Nephron progenitor cell (in vitro differentiated cells): ENCODE results near the gene GRB7.
A peak's percentile ranks its signal among the peaks of the same experiment; 100 is the strongest.
"Not testable (repeated sequence)": the region's sequence is repeated elsewhere in the genome, so short reads cannot be mapped to it uniquely, and the experiment has no call there.

Experiments used
- DNase-seq: peaks from one replicate; pipeline ENCODE4 v3.0.0; 2021
- H3K27ac Mint-ChIP-seq: 2 replicates; pipeline ENCODE4 v1.8.0; 2021; ENCODE audit warnings: mild to moderate bottlenecking, moderate library complexity, mixed read lengths
- H3K27me3 Mint-ChIP-seq: 2 replicates; pipeline ENCODE4 v1.8.0; 2021; ENCODE audit warnings: mild to moderate bottlenecking, low read depth, mixed read lengths; ENCODE audit not compliant: poor library complexity
- H3K36me3 Mint-ChIP-seq: 2 replicates; pipeline ENCODE4 v1.8.0; 2021; ENCODE audit warnings: low read depth, mixed read lengths
- H3K4me1 Mint-ChIP-seq: 2 replicates; pipeline ENCODE4 v1.8.0; 2021; ENCODE audit warnings: mixed read lengths
- H3K4me3 Mint-ChIP-seq: 2 replicates; pipeline ENCODE4 v1.8.0; 2021; ENCODE audit warnings: mild to moderate bottlenecking, moderate library complexity, mixed read lengths
- H3K9me3 Mint-ChIP-seq: 2 replicates; pipeline ENCODE4 v1.8.0; 2021; ENCODE audit warnings: mild to moderate bottlenecking, moderate library complexity, mixed read lengths
- CTCF ChIP-seq: fragments of 200-600 bp; sonication (generic); IDR thresholded peaks from 2 replicates; pipeline ENCODE4 v1.5.0; 2021; ENCODE audit warnings: antibody characterized with exemption

GRB7 gene

GRCh38 chr17:39697961-39698360 lies 39.8 kb upstream of the GRB7 start:
- H3K9me3 Mint-ChIP-seq: no peaks in the 10 kb centered on the region
- H3K4me1 Mint-ChIP-seq: peaks cover 63% of the 10 kb centered on the region
- no peaks in the 10 kb centered on the region for H3K36me3 Mint-ChIP-seq

GRCh38 chr17:39699157-39699817 lies 38.5 kb upstream of the GRB7 start:
- not testable (repeated sequence) for H3K27ac Mint-ChIP-seq, DNase-seq
- peaks cover 72% of the 10 kb centered on the region for H3K4me1 Mint-ChIP-seq

More at GRCh38 chr17:39697961-39698360, 39.8 kb upstream of the GRB7 start:
- no peak for DNase-seq
- no peak overlapping the region for H3K4me3 Mint-ChIP-seq
- peaks cover 21% of the 10 kb centered on the region for H3K27me3 Mint-ChIP-seq
- no peak for TF ChIP-seq CTCF
- no peak overlapping the region for H3K27ac Mint-ChIP-seq

GRCh38 chr17:39699818-39700147 lies 38.0 kb upstream of the GRB7 start, which contains the start of gene ERBB2:
Gene ERBB2, plus strand, starts transcription at chr17:39700064. Its CDS starts 175 bp downstream, at chr17:39700239.
- DNase-seq: peak; percentile 66
- peaks cover 24% of the 10 kb centered on the region for H3K27me3 Mint-ChIP-seq
- H3K9me3 Mint-ChIP-seq: no peaks in the 10 kb centered on the region
- TF ChIP-seq CTCF: no peak
- H3K4me1 Mint-ChIP-seq: peaks cover 72% of the 10 kb centered on the region
- H3K4me3 Mint-ChIP-seq: peak within 1 kb of the TSS; percentile 96
- H3K27ac Mint-ChIP-seq: no peak within 1 kb of the TSS
- H3K36me3 Mint-ChIP-seq: no peaks in the 10 kb centered on the region

More at GRCh38 chr17:39699157-39699817, 38.5 kb upstream of the GRB7 start:
- Mint-ChIP-seq H3K27me3 (peaks cover 21% of the 10 kb centered on the region), H3K4me3 (peak overlapping the region; percentile 96)
- H3K36me3 Mint-ChIP-seq, H3K9me3 Mint-ChIP-seq: not testable (repeated sequence)

GRCh38 chr17:39700148-39700987 lies 37.4 kb upstream of the GRB7 start:
- Mint-ChIP-seq H3K27ac (no peak overlapping the region), H3K4me3 (peak overlapping the region; percentile 96), H3K4me1 (peaks cover 72% of the 10 kb centered on the region), H3K36me3 (no peaks in the 10 kb centered on the region), H3K27me3 (peaks cover 25% of the 10 kb centered on the region), H3K9me3 (no peaks in the 10 kb centered on the region)
- TF ChIP-seq CTCF: no peak
- peak; percentile 54 for DNase-seq

- Mint-ChIP-seq H3K27ac (peak overlapping the region; percentile 45), H3K36me3 (no peaks in the 10 kb centered on the region), H3K27me3 (peaks cover 25% of the 10 kb centered on the region), H3K4me1 (peaks cover 64% of the 10 kb centered on the region), H3K9me3 (no peaks in the 10 kb centered on the region), H3K4me3 (peak overlapping the region; percentile 96)
- TF ChIP-seq CTCF: no peak
- DNase-seq: peak; percentile 23
Measured at GRCh38 chr17:39701012-39701783, 36.5 kb upstream of the GRB7 start.
